Type B pancreatic cell (in vitro differentiated cells): ENCODE data around the gene DLG5. TPM values are rescaled to one million over a fixed set of nuclear protein-coding genes. Genes with fewer than 3 reads are reported as not detected.

Experiments
- DNase-seq: peaks from one replicate; pipeline ENCODE4 v3.0.0; 2021; ENCODE audit warnings: mixed read lengths; ENCODE audit not compliant: unreplicated experiment; ENCODE audit errors: extremely low spot score
- H3K27ac Mint-ChIP-seq: 2 replicates; pipeline ENCODE4 v1.8.0; 2021; ENCODE audit warnings: mild to moderate bottlenecking, mixed read lengths
- H3K27me3 Mint-ChIP-seq: 2 replicates; pipeline ENCODE4 v1.8.0; 2021; ENCODE audit warnings: mixed read lengths
- H3K36me3 Mint-ChIP-seq: 2 replicates; pipeline ENCODE4 v1.8.0; 2021; ENCODE audit warnings: mixed read lengths
- H3K4me1 Mint-ChIP-seq: one replicate; pipeline ENCODE4 v1.8.0; 2021; ENCODE audit warnings: mixed read lengths; ENCODE audit not compliant: unreplicated experiment
- H3K4me3 Mint-ChIP-seq: 2 replicates; pipeline ENCODE4 v1.8.0; 2021; ENCODE audit warnings: mild to moderate bottlenecking, mixed read lengths
- H3K9me3 Mint-ChIP-seq: 2 replicates; pipeline ENCODE4 v1.8.0; 2021; ENCODE audit warnings: mixed read lengths
- CTCF ChIP-seq: fragments of 200-600 bp; sonication (generic); conservative IDR thresholded peaks from 2 replicates; pipeline ENCODE4 v1.5.0; 2021; ENCODE audit warnings: antibody characterized with exemption, mild to moderate bottlenecking
- total RNA-seq: library from RNA; stranded (reverse); gene quantifications from 2 replicates; pipeline ENCODE4 v1.2.1, GENCODE V29; 2021; ENCODE audit warnings: low replicate concordance

Gene DLG5
- total RNA-seq, 1 donor from 2014 or later: 80.0 TPM

- H3K36me3 Mint-ChIP-seq: peaks cover 29% of the 10 kb centered on the region
- no peak for DNase-seq
- no peak overlapping the region for H3K4me3 Mint-ChIP-seq
- no peak overlapping the region for H3K27ac Mint-ChIP-seq
- H3K4me1 Mint-ChIP-seq: no peaks in the 10 kb centered on the region
- no peak for TF ChIP-seq CTCF
- H3K9me3 Mint-ChIP-seq: peaks cover 9% of the 10 kb centered on the region
- H3K27me3 Mint-ChIP-seq: no peaks in the 10 kb centered on the region
Measured at GRCh38 chr10:77782328-77783061, 144.1 kb downstream of the DLG5 start.

GRCh38 chr10:77781451-77782327, 144.9 kb downstream of the DLG5 start:
- no peak overlapping the region for H3K4me3 Mint-ChIP-seq
- H3K9me3 Mint-ChIP-seq: peaks cover 12% of the 10 kb centered on the region
- no peak overlapping the region for H3K27ac Mint-ChIP-seq
- no peak for TF ChIP-seq CTCF
- H3K4me1 Mint-ChIP-seq: no peaks in the 10 kb centered on the region
- DNase-seq: no peak
- peaks cover 31% of the 10 kb centered on the region for H3K36me3 Mint-ChIP-seq
- H3K27me3 Mint-ChIP-seq: no peaks in the 10 kb centered on the region

- no peak for DNase-seq
- H3K27ac Mint-ChIP-seq: no peak overlapping the region
- no peaks in the 10 kb centered on the region for H3K4me1 Mint-ChIP-seq
- no peaks in the 10 kb centered on the region for H3K27me3 Mint-ChIP-seq
- no peak overlapping the region for H3K4me3 Mint-ChIP-seq
- peaks cover 30% of the 10 kb centered on the region for H3K36me3 Mint-ChIP-seq
- H3K9me3 Mint-ChIP-seq: peaks cover 17% of the 10 kb centered on the region
- no peak for TF ChIP-seq CTCF
Measured at GRCh38 chr10:77780180-77780579, 146.4 kb downstream of the DLG5 start.

- TF ChIP-seq CTCF: no peak
- no peaks in the 10 kb centered on the region for H3K4me1 Mint-ChIP-seq
- H3K36me3 Mint-ChIP-seq: peaks cover 22% of the 10 kb centered on the region
- no peak for DNase-seq
- no peak overlapping the region for H3K4me3 Mint-ChIP-seq
- H3K27me3 Mint-ChIP-seq: no peaks in the 10 kb centered on the region
- no peak overlapping the region for H3K27ac Mint-ChIP-seq
- peaks cover 17% of the 10 kb centered on the region for H3K9me3 Mint-ChIP-seq
Measured at GRCh38 chr10:77776487-77776886, 150.1 kb downstream of the DLG5 start.

GRCh38 chr10:77774940-77775391, 151.6 kb downstream of the DLG5 start:
- TF ChIP-seq CTCF: no peak
- Mint-ChIP-seq H3K9me3 (peaks cover 17% of the 10 kb centered on the region), H3K36me3 (peaks cover 22% of the 10 kb centered on the region), H3K27ac (no peak overlapping the region), H3K27me3 (no peaks in the 10 kb centered on the region), H3K4me3 (no peak overlapping the region), H3K4me1 (no peaks in the 10 kb centered on the region)
- DNase-seq: peak; percentile 32
